Measurements from ENCODE around the gene SLC26A2.
"Not testable (repeated sequence)": the region's sequence is repeated elsewhere in the genome, so short reads cannot be mapped to it uniquely, and the experiment has no call there.

Gene SLC26A2

GRCh38 chr5:150006318-150006717, 45.8 kb downstream of the SLC26A2 start:
- DNase-seq (ENCODE audit: low read depth), result no peak

GRCh38 chr5:150007050-150007449, 46.5 kb downstream of the SLC26A2 start:
- no peak for DNase-seq (ENCODE audit: low read depth)

- DNase-seq (ENCODE audit: low read depth), result peak; percentile 72
Observed at GRCh38 chr5:150009671-150010387, 49.3 kb downstream of the SLC26A2 start.

- DNase-seq (ENCODE audit: low read depth), result no peak
Observed at GRCh38 chr5:150013931-150014330, 53.4 kb downstream of the SLC26A2 start.

- no peak for DNase-seq (ENCODE audit: low read depth)
Observed at GRCh38 chr5:150014456-150014855, 53.9 kb downstream of the SLC26A2 start.

GRCh38 chr5:150015415-150015814, 54.9 kb downstream of the SLC26A2 start:
- no peak for DNase-seq (ENCODE audit: low read depth)

GRCh38 chr5:150016537-150016936, 56.0 kb downstream of the SLC26A2 start:
- DNase-seq (ENCODE audit: low read depth), result no peak

GRCh38 chr5:150017226-150018005, 56.9 kb downstream of the SLC26A2 start:
- DNase-seq (ENCODE audit: low read depth), result peak; percentile 66

GRCh38 chr5:150020249-150020648, 59.7 kb downstream of the SLC26A2 start:
- DNase-seq (ENCODE audit: low read depth), result no peak

- peak; percentile 55 for DNase-seq (ENCODE audit: low read depth)
Observed at GRCh38 chr5:150021491-150022157, 61.1 kb downstream of the SLC26A2 start.

GRCh38 chr5:150022158-150022531, 61.6 kb downstream of the SLC26A2 start:
- DNase-seq (ENCODE audit: low read depth), result peak; percentile 94

- DNase-seq (ENCODE audit: low read depth), result no peak
Observed at GRCh38 chr5:150022681-150023080, 62.1 kb downstream of the SLC26A2 start.

GRCh38 chr5:150023136-150023535, 62.6 kb downstream of the SLC26A2 start:
- DNase-seq (ENCODE audit: low read depth), result no peak

- peak; percentile 40 for DNase-seq (ENCODE audit: low read depth)
Observed at GRCh38 chr5:150024346-150024984, 63.9 kb downstream of the SLC26A2 start.

GRCh38 chr5:150026682-150027172, 66.2 kb downstream of the SLC26A2 start:
- no peak for DNase-seq (ENCODE audit: low read depth)

GRCh38 chr5:150028047-150028446, 67.5 kb downstream of the SLC26A2 start:
- DNase-seq (ENCODE audit: low read depth), result not testable (repeated sequence)

- no peak for DNase-seq (ENCODE audit: low read depth)
Observed at GRCh38 chr5:150033334-150033733, 72.8 kb downstream of the SLC26A2 start.

- DNase-seq (ENCODE audit: low read depth), result peak; percentile 86
Observed at GRCh38 chr5:150034662-150035061, 74.1 kb downstream of the SLC26A2 start.

GRCh38 chr5:150035139-150035895, 74.8 kb downstream of the SLC26A2 start:
- DNase-seq (ENCODE audit: low read depth), result no peak

- DNase-seq (ENCODE audit: low read depth), result peak; percentile 98
Observed at GRCh38 chr5:150036513-150036912, 76.0 kb downstream of the SLC26A2 start.

Measured in EH (cell line).